Measurements from ENCODE around the gene PHACTR3.

PHACTR3 gene

DNA sequence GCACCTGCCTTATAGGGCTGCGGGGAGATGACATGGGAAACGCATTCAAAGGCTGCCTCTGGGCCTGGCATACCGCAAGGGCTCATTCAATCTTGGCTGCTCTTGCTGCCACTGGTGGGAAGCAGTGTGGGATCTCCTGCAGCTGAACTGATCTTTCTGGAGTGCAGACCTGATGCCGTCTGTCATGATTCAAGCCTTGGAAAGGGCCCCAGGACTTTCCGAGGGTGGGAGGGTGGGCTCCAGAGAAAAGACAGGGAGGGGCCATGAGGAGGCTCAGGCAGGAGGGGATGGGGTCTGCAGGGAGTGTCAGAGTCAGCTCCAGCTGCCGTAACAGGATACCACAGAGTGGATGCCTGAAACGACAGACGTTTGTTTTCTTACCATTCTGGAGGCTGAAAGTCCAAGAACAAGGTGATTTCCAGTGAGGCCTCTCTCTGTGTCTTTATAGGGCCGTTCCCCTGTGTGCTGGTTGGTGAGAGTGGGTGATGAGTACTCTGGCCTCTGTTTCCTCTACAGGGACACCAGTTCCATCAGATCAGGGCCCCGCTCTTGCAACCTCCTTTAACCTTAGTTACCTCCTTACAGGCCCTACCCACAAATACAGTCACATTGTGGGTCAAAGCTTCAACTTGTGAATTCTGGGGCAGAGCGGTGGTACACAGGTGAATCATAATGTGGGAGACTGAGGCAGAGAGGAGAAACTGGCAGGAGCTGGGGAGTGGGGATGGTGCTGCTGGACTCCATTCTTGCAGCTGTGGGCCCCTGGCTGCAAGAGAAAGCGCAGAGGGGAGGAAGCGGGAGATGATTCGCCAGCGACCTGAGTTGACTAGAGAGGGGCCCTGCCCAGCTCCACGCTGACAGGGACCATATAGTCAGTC, 180.7 kb downstream of the PHACTR3 start:
- peak; percentile 29 for DNase-seq (ENCODE audit: low spot score)
- Histone ChIP-seq H3K27ac (no peak overlapping the region), H3K4me3 (no peak overlapping the region)
- TF ChIP-seq, protein P1, sequence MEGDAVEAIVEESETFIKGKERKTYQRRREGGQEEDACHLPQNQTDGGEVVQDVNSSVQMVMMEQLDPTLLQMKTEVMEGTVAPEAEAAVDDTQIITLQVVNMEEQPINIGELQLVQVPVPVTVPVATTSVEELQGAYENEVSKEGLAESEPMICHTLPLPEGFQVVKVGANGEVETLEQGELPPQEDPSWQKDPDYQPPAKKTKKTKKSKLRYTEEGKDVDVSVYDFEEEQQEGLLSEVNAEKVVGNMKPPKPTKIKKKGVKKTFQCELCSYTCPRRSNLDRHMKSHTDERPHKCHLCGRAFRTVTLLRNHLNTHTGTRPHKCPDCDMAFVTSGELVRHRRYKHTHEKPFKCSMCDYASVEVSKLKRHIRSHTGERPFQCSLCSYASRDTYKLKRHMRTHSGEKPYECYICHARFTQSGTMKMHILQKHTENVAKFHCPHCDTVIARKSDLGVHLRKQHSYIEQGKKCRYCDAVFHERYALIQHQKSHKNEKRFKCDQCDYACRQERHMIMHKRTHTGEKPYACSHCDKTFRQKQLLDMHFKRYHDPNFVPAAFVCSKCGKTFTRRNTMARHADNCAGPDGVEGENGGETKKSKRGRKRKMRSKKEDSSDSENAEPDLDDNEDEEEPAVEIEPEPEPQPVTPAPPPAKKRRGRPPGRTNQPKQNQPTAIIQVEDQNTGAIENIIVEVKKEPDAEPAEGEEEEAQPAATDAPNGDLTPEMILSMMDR (IDR thresholded peaks at IDR 0.05): no peak

DNA sequence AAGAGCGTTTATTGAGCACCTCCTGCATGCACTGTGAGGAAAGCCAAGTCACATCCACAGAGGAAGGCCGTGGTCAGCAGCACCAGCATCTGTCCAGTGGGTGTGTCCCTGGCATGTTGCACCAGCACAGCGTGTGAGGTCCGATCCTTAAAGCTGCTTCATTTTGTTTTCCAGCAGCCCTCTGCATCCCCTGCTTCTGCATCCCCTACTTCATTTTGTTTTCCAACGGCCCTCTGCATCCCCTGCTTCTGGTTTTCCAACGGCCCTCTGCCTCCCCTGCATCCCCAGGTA, 181.3 kb downstream of the PHACTR3 start:
- H3K27ac ChIP-seq: no peak overlapping the region
- TF ChIP-seq, protein P1 (IDR thresholded peaks at IDR 0.05): no peak
- H3K4me3 ChIP-seq: no peak overlapping the region
- DNase-seq (ENCODE audit: low spot score): peak; percentile 68

DNA sequence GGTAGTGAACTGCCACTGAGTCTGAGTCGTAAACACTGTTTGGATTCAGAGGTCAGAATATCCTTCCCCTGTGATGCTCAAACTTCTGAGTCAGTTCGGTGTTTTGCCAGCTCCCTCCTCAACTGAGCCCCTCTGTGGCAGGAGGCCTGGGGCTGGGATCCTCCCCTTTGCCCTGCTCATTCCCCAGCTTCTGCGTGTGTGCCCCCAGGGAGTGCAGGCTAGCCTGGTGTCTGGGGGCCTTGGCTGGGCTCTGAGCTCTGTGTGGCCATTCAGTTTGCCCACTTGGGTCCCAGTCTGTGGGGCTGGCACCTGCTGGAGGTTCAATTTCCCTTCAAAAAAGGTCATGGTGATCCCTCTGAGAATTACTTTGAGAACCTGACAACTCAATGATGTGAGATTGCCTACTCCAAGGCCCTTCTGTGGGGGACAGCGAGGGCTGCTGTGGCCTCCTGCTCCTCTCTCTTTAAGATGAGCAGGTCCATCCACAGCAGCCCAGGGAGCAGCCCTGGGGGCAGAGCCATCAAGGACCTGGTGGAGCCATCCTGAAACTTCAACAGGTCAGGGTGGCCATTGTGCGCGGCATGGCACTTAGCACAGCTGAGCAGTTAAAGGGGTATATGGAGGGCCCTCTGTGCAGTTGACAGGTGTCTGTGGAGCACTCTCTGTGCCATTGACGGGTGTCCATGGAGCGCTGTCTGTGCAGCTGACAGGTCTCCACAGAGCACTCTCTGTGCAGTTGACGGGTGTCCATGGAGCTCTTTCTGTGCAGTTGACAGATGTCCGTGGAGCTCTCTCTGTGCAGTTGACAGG, 181.9 kb downstream of the PHACTR3 start:
- Histone ChIP-seq H3K27ac (no peak overlapping the region), H3K4me3 (no peak overlapping the region)
- TF ChIP-seq, protein P1 (IDR thresholded peaks at IDR 0.05): no peak
- peak; percentile 66 for DNase-seq (ENCODE audit: low spot score)

DNA sequence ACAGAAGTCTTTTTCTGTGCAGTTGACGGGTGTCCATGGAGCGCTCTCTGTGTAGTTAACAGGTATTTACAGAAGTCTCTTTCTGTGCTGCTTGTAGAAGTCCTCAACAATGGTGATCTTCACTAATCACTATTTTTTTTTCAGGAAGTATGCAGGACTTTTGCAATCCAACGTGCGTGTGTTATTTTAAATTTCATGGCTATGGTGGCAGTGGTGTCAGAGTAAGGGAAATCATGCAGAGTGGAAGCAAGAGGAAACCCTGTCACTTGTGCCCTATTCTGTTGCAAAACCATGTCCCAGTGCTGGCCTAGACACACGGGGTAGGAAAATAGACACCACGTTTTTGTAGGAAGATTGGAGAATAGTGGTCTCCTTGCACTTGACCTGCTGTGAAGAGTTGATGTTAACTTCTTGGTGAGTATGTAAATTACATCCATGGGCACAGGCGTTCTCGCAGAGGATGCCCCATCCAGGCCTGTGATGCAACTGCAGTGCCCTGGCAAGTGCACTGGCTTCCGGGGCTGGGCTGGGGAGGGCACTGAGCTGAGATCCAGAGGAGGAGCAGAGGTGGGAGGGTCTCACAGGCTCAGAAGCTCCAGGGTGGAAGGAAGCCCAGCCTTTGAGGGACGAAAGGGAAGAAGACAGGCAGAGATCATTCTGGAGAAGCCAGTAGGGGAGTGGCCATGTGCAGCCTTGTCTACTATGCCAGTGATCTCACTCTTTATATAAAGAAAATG, 182.6 kb downstream of the PHACTR3 start:
- no peak overlapping the region for H3K27ac ChIP-seq
- DNase-seq (ENCODE audit: low spot score): peak; percentile 62
- no peak overlapping the region for H3K4me3 ChIP-seq
- TF ChIP-seq, protein P1 (IDR thresholded peaks at IDR 0.05): no peak

DNA sequence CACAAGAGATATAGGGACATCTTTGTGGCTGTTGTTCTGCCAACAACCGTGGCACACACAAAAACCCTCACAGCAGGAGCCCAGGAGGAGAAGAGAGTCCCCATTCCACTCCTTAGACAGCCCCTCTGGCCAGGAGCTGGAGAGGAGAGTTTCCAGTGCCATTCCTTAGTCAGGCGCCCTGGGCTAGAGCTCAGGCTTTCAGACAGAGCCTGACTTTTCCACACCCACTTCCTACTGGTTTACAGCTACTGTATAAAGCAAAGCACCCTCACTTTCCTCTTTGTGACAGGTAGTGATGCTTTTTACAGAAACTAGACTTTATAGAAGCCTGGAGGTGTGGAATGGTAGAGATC, 183.2 kb downstream of the PHACTR3 start:
- peak; percentile 33 for DNase-seq (ENCODE audit: low spot score)
- Histone ChIP-seq H3K27ac (no peak overlapping the region), H3K4me3 (no peak overlapping the region)
- TF ChIP-seq, protein P1 (IDR thresholded peaks at IDR 0.05): no peak

DNA sequence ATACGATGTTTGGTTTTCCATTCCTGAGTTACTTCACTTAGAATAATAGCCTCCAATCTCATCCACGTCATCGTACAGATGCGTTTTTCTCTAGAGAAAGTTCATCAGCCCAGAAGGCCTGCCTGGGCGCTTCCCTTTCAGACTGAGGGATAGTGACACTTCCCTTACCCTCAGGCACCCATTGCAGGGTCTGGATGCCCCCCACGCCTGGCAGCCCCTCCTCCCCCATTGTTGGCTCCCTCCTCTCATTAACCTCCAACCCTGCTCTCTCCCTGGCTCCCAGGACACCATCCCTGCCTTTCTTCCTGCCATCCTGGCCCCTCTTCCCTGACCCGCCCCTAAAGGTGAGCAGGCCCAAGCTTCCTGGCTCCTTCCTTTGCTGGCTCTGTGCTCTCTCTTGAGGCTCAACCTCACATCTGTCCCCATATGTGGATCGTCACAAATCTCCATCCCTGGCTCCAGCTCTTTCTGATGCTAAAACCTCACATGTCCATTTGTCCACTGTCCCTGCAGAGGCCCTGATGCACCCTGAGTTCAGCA, 183.9 kb downstream of the PHACTR3 start:
- H3K27ac ChIP-seq: no peak overlapping the region
- no peak overlapping the region for H3K4me3 ChIP-seq
- TF ChIP-seq, protein P1 (IDR thresholded peaks at IDR 0.05): no peak
- DNase-seq (ENCODE audit: low spot score): peak; percentile 33

Data from coronary artery (tissue), 2 donors.